ENCODE data around the gene RNF5. TPM values are rescaled to one million over a fixed set of nuclear protein-coding genes. Genes with fewer than 3 reads are reported as not detected.

The RNF5 gene
- polyA plus RNA-seq, 1 of the 3 experiments (the other 2 are of a cell fraction), result 110 TPM

GRCh38 chr6:32158052-32158451 is 20.2 kb upstream of the RNF5 start:
- Histone ChIP-seq H3K27ac (ENCODE audit: low read depth in 2 of 2, low read length in 1 of 2) (no peak overlapping the region), H3K4me2 (no peak overlapping the region), H2AFZ (ENCODE audit: low read depth) (no peak overlapping the region), H3K9ac (no peak overlapping the region), H3K79me2 (ENCODE audit: insufficient read depth) (peaks cover 19% of the 10 kb centered on the region), H3K9me2 (no peaks in the 10 kb centered on the region), H3K36me3 (replicated peaks in 1 of 2; ENCODE audit: control insufficient read depth in 1 of 2, insufficient read depth in 2 of 2, low read length in 1 of 2) (peaks cover 16 to 26% of the 10 kb centered on the region in 2 experiments), H4K20me1 (ENCODE audit: insufficient read depth) (no peaks in the 10 kb centered on the region), H3K4me1 (ENCODE audit: control insufficient read depth in 1 of 2, insufficient read depth in 2 of 2, low read depth in 1 of 2, low read length in 1 of 2) (peaks cover 3 to 15% of the 10 kb centered on the region in 2 experiments; a peak in 2 of 4 replicates), H3K9me3 (no peaks in the 10 kb centered on the region), H3F3A (replicated peaks; ENCODE audit: insufficient read depth) (no peaks in the 10 kb centered on the region), H3K27me3 (ENCODE audit: insufficient read depth) (no peaks in the 10 kb centered on the region), H3K4me3 (ENCODE audit: low read depth in 2 of 2, low read length in 1 of 2) (no peak overlapping the region)
- ChIA-PET POLR2A (interaction anchor here (0.5 kb wide), 1 partner anchor 36 kb away, joined by 3 read pairs; no protein-coding TSS in a partner anchor), CTCF (interaction anchor here (1.3 to 3.8 kb wide), 2 partner anchors 39 to 110 kb away, joined by 4 to 14 read pairs; no protein-coding TSS in a partner anchor)
- DNase-seq, result no peak
- TF ChIP-seq EP300 (IDR thresholded peaks at IDR 0.05; ENCODE audit: borderline replicate concordance in 1 of 2, low read depth in 1 of 2, low read length in 1 of 2), result no peak
- no peak for TF ChIP-seq ELF1 (IDR thresholded peaks at IDR 0.05)
- TF ChIP-seq TCF12 (IDR thresholded peaks at IDR 0.05), result no peak
- TF ChIP-seq RAD21 (IDR thresholded peaks at IDR 0.05; ENCODE audit: low read length), result no peak
- no peak for TF ChIP-seq RXRA (IDR thresholded peaks at IDR 0.05; ENCODE audit: borderline replicate concordance, low read depth)
- no peak for TF ChIP-seq MEF2A (IDR thresholded peaks at IDR 0.05; ENCODE audit: borderline replicate concordance, low read depth)
- no peak for TF ChIP-seq IRF3 (IDR thresholded peaks at IDR 0.05; ENCODE audit: low read depth, low read length)
- TF ChIP-seq SIN3A (IDR thresholded peaks at IDR 0.05; ENCODE audit: borderline replicate concordance, low read depth, low read length), result no peak
- TF ChIP-seq CHD2 (IDR thresholded peaks at IDR 0.05; ENCODE audit: low read length, partially characterized antibody), result no peak
- TF ChIP-seq FOXJ3 (CRISPR knock-in tag; IDR thresholded peaks at IDR 0.05), result no peak
- no peak for TF ChIP-seq YY1 (IDR thresholded peaks at IDR 0.05; ENCODE audit: low read depth)
- no peak for TF ChIP-seq TAF1 (IDR thresholded peaks at IDR 0.05; ENCODE audit: borderline replicate concordance, low read depth, low read length)
- TF ChIP-seq USF2 (IDR thresholded peaks at IDR 0.05; ENCODE audit: borderline replicate concordance, low read depth, low read length), result no peak
- no peak for TF ChIP-seq ZBTB33 (IDR thresholded peaks at IDR 0.05; ENCODE audit: borderline replicate concordance, low read depth)
- no peak for TF ChIP-seq TEAD4 (IDR thresholded peaks at IDR 0.05; ENCODE audit: borderline replicate concordance, insufficient read depth)
- TF ChIP-seq SMC3 (IDR thresholded peaks at IDR 0.05; ENCODE audit: low read depth, low read length), result no peak
- no peak for TF ChIP-seq PBX3 (IDR thresholded peaks at IDR 0.05)
- TF ChIP-seq JUND (IDR thresholded peaks at IDR 0.05), result no peak
- TF ChIP-seq GATA2 (CRISPR knock-in tag; IDR thresholded peaks at IDR 0.05), result no peak

All from SK-N-SH (cell line).